ENCODE measurements around the gene MYLK4. TPM values are rescaled to one million over a fixed set of nuclear protein-coding genes. Genes with fewer than 3 reads are reported as not detected.
A peak's percentile ranks its signal among the peaks of the same experiment; 100 is the strongest.

Gene MYLK4
- total RNA-seq, 1 donor from 2014 or later, result 0.97 TPM

DNA sequence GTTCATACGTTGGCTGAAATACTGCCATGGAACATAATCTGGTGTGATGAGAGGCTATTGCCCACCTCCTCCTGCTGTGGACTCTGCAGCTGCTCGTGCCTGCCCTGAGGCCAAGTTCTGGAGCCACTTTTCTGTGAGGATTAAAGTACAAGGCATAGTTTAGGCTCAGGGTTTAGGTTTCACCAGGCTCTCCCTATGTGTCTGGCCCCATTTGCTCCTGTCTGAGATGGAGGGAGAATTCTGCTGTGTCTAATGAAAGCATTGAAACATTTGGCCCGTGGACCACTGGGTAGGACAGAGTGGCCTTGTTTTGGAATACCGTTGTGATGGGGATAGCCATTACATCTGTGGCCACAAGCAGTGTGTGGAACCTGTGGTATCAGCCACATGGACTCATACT, 20.4 kb upstream of the MYLK4 start:
- peaks cover 8% of the 10 kb centered on the region for H3K27me3 Mint-ChIP-seq (ENCODE audit: unreplicated experiment)
- peaks cover 35% of the 10 kb centered on the region for H3K4me1 Mint-ChIP-seq (ENCODE audit: unreplicated experiment)
- H3K4me3 Mint-ChIP-seq (ENCODE audit: unreplicated experiment), result no peak overlapping the region
- H3K36me3 Mint-ChIP-seq (ENCODE audit: low read depth, unreplicated experiment), result peaks cover 16% of the 10 kb centered on the region
- TF ChIP-seq, protein P1, sequence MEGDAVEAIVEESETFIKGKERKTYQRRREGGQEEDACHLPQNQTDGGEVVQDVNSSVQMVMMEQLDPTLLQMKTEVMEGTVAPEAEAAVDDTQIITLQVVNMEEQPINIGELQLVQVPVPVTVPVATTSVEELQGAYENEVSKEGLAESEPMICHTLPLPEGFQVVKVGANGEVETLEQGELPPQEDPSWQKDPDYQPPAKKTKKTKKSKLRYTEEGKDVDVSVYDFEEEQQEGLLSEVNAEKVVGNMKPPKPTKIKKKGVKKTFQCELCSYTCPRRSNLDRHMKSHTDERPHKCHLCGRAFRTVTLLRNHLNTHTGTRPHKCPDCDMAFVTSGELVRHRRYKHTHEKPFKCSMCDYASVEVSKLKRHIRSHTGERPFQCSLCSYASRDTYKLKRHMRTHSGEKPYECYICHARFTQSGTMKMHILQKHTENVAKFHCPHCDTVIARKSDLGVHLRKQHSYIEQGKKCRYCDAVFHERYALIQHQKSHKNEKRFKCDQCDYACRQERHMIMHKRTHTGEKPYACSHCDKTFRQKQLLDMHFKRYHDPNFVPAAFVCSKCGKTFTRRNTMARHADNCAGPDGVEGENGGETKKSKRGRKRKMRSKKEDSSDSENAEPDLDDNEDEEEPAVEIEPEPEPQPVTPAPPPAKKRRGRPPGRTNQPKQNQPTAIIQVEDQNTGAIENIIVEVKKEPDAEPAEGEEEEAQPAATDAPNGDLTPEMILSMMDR (IDR thresholded peaks at IDR 0.05; ENCODE audit: unreplicated experiment), result no peak
- no peak overlapping the region for H3K27ac Mint-ChIP-seq (ENCODE audit: unreplicated experiment)
- no peaks in the 10 kb centered on the region for H3K9me3 Mint-ChIP-seq (ENCODE audit: unreplicated experiment)
- no peak for DNase-seq (ENCODE audit: low spot score)

DNA sequence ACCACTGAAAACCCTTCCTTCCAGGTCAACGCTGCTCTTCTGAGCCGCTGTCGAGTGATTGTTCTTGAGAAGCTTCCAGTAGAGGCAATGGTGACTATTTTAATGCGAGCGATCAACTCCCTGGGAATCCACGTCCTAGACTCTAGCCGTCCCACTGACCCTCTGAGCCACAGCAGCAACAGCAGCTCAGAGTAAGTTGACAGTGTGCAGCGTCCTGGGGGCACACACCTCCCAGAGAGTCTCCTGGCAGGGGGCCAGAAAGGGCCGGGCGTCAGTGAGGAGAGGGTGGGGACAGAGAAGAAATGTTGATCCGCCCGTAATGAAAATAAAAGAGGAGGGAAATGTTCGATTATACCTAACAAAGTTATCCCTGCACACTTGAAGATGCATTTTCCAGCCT, 19.4 kb upstream of the MYLK4 start:
- peak overlapping the region; percentile 56 for H3K4me3 Mint-ChIP-seq (ENCODE audit: unreplicated experiment)
- peaks cover 14% of the 10 kb centered on the region for H3K36me3 Mint-ChIP-seq (ENCODE audit: low read depth, unreplicated experiment)
- peaks cover 8% of the 10 kb centered on the region for H3K27me3 Mint-ChIP-seq (ENCODE audit: unreplicated experiment)
- H3K4me1 Mint-ChIP-seq (ENCODE audit: unreplicated experiment), result peaks cover 32% of the 10 kb centered on the region
- no peak overlapping the region for H3K27ac Mint-ChIP-seq (ENCODE audit: unreplicated experiment)
- TF ChIP-seq, protein P1 (IDR thresholded peaks at IDR 0.05; ENCODE audit: unreplicated experiment), result no peak
- no peak for DNase-seq (ENCODE audit: low spot score)
- no peaks in the 10 kb centered on the region for H3K9me3 Mint-ChIP-seq (ENCODE audit: unreplicated experiment)

DNA sequence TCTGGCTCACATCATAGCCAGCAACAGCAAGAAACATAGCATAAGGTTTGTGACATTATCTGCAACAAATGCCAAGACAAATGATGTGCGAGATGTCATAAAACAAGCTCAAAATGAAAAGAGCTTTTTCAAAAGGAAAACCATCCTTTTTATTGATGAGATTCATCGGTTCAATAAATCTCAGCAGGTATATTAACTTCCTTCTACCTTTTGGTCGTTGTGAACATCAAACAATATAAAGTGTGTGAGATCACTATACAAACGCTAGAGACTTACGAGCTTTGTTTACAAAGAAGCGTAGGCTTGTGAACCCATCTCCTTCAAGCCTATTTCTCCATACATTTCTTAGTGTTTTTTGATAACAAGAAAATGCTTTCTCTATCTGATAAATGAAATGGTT, 18.0 kb upstream of the MYLK4 start:
- DNase-seq (ENCODE audit: low spot score), result no peak
- Mint-ChIP-seq H3K4me3 (ENCODE audit: unreplicated experiment) (peak overlapping the region; percentile 79), H3K27ac (ENCODE audit: unreplicated experiment) (no peak overlapping the region), H3K27me3 (ENCODE audit: unreplicated experiment) (peaks cover 8% of the 10 kb centered on the region), H3K4me1 (ENCODE audit: unreplicated experiment) (peaks cover 37% of the 10 kb centered on the region), H3K9me3 (ENCODE audit: unreplicated experiment) (no peaks in the 10 kb centered on the region), H3K36me3 (ENCODE audit: low read depth, unreplicated experiment) (peaks cover 5% of the 10 kb centered on the region)
- TF ChIP-seq, protein P1 (IDR thresholded peaks at IDR 0.05; ENCODE audit: unreplicated experiment), result no peak

DNA sequence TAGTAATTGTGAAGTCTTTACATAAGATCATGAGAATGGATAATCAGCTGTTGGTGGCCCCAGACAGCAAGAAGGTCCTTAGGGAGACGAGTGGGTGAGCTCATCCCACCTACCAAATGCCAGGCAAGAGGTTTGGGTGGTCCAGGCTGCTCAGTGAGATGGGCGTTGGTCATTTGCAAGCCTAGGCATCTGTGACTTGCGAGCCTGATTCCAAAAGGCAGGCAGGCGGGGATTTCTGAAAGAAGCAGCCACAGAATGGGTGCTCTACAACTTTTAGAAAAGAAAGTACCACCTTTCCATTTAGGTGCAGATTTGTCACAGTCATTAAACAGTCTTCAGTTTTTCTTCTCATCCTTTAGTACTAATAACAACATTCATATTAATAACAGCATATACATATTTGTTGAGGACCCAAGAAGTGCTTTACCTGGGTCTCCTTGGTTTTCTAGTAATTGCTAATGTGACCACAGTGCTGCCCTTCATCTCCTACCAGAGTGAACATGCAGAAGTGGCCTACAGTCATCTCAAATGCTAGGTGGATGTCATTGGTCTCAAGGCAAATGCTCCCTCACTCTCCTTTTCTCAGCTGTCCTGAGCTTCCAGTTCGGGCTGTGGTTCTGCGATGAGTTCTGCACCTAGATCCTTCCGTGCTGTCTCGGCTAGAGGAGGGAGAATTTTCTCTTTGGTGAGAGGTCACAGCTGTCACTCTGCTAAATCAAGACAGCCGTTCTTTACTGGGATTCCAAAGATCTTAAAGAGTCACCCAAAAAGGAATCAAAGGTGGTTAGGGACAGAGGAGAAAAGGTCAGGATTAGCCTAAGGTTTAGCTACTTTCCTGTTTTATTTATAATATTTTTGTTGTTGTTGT, 17.2 kb upstream of the MYLK4 start:
- Mint-ChIP-seq H3K27me3 (ENCODE audit: unreplicated experiment) (peaks cover 8% of the 10 kb centered on the region), H3K36me3 (ENCODE audit: low read depth, unreplicated experiment) (peaks cover under 1% of the 10 kb centered on the region), H3K9me3 (ENCODE audit: unreplicated experiment) (no peaks in the 10 kb centered on the region), H3K27ac (ENCODE audit: unreplicated experiment) (no peak overlapping the region), H3K4me3 (ENCODE audit: unreplicated experiment) (peak overlapping the region; percentile 98), H3K4me1 (ENCODE audit: unreplicated experiment) (peaks cover 37% of the 10 kb centered on the region)
- TF ChIP-seq, protein P1 (IDR thresholded peaks at IDR 0.05; ENCODE audit: unreplicated experiment), result no peak
- no peak for DNase-seq (ENCODE audit: low spot score)
